HL-60 (cell line): ENCODE results near the gene UNK.

Experiments used
- CTCF ChIP-seq: IDR thresholded peaks from one replicate; pipeline ENCODE4 v1.5.1; 2011; ENCODE audit warnings: low read length, control low read depth, inconsistent platforms; ENCODE audit not compliant: insufficient read depth
- POLR2AphosphoS5 ChIP-seq: IDR thresholded peaks from 2 replicates; pipeline ENCODE4 v1.6.1; 2012; ENCODE audit warnings: low read depth
- SPI1 ChIP-seq: IDR thresholded peaks from 2 replicates; pipeline ENCODE4 v1.6.1; 2012; ENCODE audit warnings: low read depth, mild to moderate bottlenecking, borderline replicate concordance

- TF ChIP-seq CTCF: no peak
- TF ChIP-seq SPI1: no peak
- no peak for TF ChIP-seq POLR2AphosphoS5
These were observed 64.7 kb downstream of the UNK start for GRCh38 chr17:75849279-75849646.
